SH-SY5Y (cell line): ENCODE measurements around the gene VPS37C.

Experiments used
- GATA2 ChIP-seq: IDR thresholded peaks from 2 replicates; pipeline ENCODE4 v1.6.1; 2011; ENCODE audit warnings: mild to moderate bottlenecking, low read depth, low read length
- GATA3 ChIP-seq: IDR thresholded peaks from 2 replicates; pipeline ENCODE4 v1.6.1; 2011; ENCODE audit warnings: low read depth, mild to moderate bottlenecking, low read length, moderate library complexity

VPS37C gene

GRCh38 chr11:61181489-61181888 lies 20.3 kb upstream of the VPS37C start:
- no peak for TF ChIP-seq GATA3
- no peak for TF ChIP-seq GATA2

- TF ChIP-seq GATA2, result no peak
- no peak for TF ChIP-seq GATA3
These were observed 15.2 kb upstream of the VPS37C start for GRCh38 chr11:61176446-61176845.

GRCh38 chr11:61174949-61175348 lies 13.7 kb upstream of the VPS37C start:
- TF ChIP-seq GATA3 (no peak), GATA2 (no peak)

GRCh38 chr11:61174273-61174672 lies 13.0 kb upstream of the VPS37C start:
- TF ChIP-seq GATA3 (no peak), GATA2 (no peak)

GRCh38 chr11:61173456-61173855 lies 12.2 kb upstream of the VPS37C start:
- TF ChIP-seq GATA2, result no peak
- TF ChIP-seq GATA3, result no peak

- TF ChIP-seq GATA2 (no peak), GATA3 (no peak)
These were observed 11.7 kb upstream of the VPS37C start for GRCh38 chr11:61172888-61173287.

GRCh38 chr11:61172356-61172755 lies 11.1 kb upstream of the VPS37C start:
- TF ChIP-seq GATA3, result no peak
- TF ChIP-seq GATA2, result no peak

GRCh38 chr11:61171907-61172306 lies 10.7 kb upstream of the VPS37C start:
- no peak for TF ChIP-seq GATA3
- TF ChIP-seq GATA2, result no peak

- TF ChIP-seq GATA3, result no peak
- TF ChIP-seq GATA2, result no peak
These were observed 9.3 kb upstream of the VPS37C start for GRCh38 chr11:61170566-61170965.

- TF ChIP-seq GATA3 (no peak), GATA2 (no peak)
These were observed 7.6 kb upstream of the VPS37C start for GRCh38 chr11:61168800-61169199.

GRCh38 chr11:61168042-61168688 lies 6.9 kb upstream of the VPS37C start:
- TF ChIP-seq GATA3 (no peak), GATA2 (no peak)

- TF ChIP-seq GATA2 (no peak), GATA3 (no peak)
These were observed 3.6 kb upstream of the VPS37C start for GRCh38 chr11:61164606-61165424.

- no peak for TF ChIP-seq GATA2
- no peak for TF ChIP-seq GATA3
These were observed 2.7 kb upstream of the VPS37C start for GRCh38 chr11:61163714-61164605.

- TF ChIP-seq GATA2 (no peak), GATA3 (no peak)
These were observed 1.8 kb upstream of the VPS37C start for GRCh38 chr11:61163021-61163420.
